ENCODE data around the gene VCAN. TPM values are rescaled to one million over a fixed set of nuclear protein-coding genes. Genes with fewer than 3 reads are reported as not detected.

Gene VCAN
- polyA plus RNA-seq, 1 donor from 2014 or later = 1,185 TPM

DNA sequence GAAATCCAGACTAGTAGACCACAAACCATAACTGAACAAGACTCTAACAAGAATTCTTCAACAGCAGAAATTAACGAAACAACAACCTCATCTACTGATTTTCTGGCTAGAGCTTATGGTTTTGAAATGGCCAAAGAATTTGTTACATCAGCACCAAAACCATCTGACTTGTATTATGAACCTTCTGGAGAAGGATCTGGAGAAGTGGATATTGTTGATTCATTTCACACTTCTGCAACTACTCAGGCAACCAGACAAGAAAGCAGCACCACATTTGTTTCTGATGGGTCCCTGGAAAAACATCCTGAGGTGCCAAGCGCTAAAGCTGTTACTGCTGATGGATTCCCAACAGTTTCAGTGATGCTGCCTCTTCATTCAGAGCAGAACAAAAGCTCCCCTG is 68.6 kb downstream of the VCAN start:
- H3K9me3 ChIP-seq (ENCODE audit: low read length) = no peaks in the 10 kb centered on the region
- H3K4me3 ChIP-seq (ENCODE audit: low read length) = no peak overlapping the region
- H3F3A ChIP-seq (ENCODE audit: insufficient read depth, low read length, poor library complexity, severe bottlenecking) = peaks cover 13% of the 10 kb centered on the region
- H3K27ac ChIP-seq (ENCODE audit: low read length) = no peak overlapping the region
- peaks cover 99% of the 10 kb centered on the region for H4K20me1 ChIP-seq (ENCODE audit: insufficient read depth)
- no peak overlapping the region for H3K4me2 ChIP-seq (ENCODE audit: low read length)
- TF ChIP-seq RAD21 (conservative IDR thresholded peaks at IDR 0.05) (no peak), POLR2AphosphoS5 (IDR thresholded peaks at IDR 0.05) (no peak), MXI1 (conservative IDR thresholded peaks at IDR 0.05; ENCODE audit: poor library complexity, severe bottlenecking) (no peak), CTCF (IDR thresholded peaks at IDR 0.05; ENCODE audit: poor library complexity, severe bottlenecking) (no peak), EP300 (conservative IDR thresholded peaks at IDR 0.05; ENCODE audit: poor library complexity, severe bottlenecking) (no peak), TAF1 (IDR thresholded peaks at IDR 0.05; ENCODE audit: low read depth) (no peak), EZH2 (IDR thresholded peaks at IDR 0.05; ENCODE audit: borderline replicate concordance, insufficient read depth, low read length, poor library complexity, severe bottlenecking) (no peak), SMC3 (conservative IDR thresholded peaks at IDR 0.05; ENCODE audit: poor library complexity) (no peak)
- TF ChIP-seq, protein P1, sequence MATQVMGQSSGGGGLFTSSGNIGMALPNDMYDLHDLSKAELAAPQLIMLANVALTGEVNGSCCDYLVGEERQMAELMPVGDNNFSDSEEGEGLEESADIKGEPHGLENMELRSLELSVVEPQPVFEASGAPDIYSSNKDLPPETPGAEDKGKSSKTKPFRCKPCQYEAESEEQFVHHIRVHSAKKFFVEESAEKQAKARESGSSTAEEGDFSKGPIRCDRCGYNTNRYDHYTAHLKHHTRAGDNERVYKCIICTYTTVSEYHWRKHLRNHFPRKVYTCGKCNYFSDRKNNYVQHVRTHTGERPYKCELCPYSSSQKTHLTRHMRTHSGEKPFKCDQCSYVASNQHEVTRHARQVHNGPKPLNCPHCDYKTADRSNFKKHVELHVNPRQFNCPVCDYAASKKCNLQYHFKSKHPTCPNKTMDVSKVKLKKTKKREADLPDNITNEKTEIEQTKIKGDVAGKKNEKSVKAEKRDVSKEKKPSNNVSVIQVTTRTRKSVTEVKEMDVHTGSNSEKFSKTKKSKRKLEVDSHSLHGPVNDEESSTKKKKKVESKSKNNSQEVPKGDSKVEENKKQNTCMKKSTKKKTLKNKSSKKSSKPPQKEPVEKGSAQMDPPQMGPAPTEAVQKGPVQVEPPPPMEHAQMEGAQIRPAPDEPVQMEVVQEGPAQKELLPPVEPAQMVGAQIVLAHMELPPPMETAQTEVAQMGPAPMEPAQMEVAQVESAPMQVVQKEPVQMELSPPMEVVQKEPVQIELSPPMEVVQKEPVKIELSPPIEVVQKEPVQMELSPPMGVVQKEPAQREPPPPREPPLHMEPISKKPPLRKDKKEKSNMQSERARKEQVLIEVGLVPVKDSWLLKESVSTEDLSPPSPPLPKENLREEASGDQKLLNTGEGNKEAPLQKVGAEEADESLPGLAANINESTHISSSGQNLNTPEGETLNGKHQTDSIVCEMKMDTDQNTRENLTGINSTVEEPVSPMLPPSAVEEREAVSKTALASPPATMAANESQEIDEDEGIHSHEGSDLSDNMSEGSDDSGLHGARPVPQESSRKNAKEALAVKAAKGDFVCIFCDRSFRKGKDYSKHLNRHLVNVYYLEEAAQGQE (IDR thresholded peaks at IDR 0.05; ENCODE audit: borderline replicate concordance) = no peak
- H2AFZ ChIP-seq (ENCODE audit: low read depth, low read length) = no peak overlapping the region
- H3K36me3 ChIP-seq (ENCODE audit: insufficient read depth, low read length) = peaks cover 57% of the 10 kb centered on the region
- no peak overlapping the region for H3K9ac ChIP-seq (ENCODE audit: low read length)
- no peaks in the 10 kb centered on the region for H3K27me3 ChIP-seq (ENCODE audit: insufficient read depth, low read depth, low read length)
- H3K9me2 ChIP-seq (ENCODE audit: insufficient read depth, low read length) = no peaks in the 10 kb centered on the region
- peaks cover 99% of the 10 kb centered on the region for H3K79me2 ChIP-seq (replicated peaks; ENCODE audit: insufficient read depth, low read length)

GRCh38 chr5:83540783-83541182 is 69.2 kb downstream of the VCAN start:
- no peaks in the 10 kb centered on the region for H3K9me3 ChIP-seq (ENCODE audit: low read length)
- no peaks in the 10 kb centered on the region for H3K27me3 ChIP-seq (ENCODE audit: insufficient read depth, low read depth, low read length)
- H3K27ac ChIP-seq (ENCODE audit: low read length) = no peak overlapping the region
- H3K9me2 ChIP-seq (ENCODE audit: insufficient read depth, low read length) = no peaks in the 10 kb centered on the region
- peaks cover 13% of the 10 kb centered on the region for H3F3A ChIP-seq (ENCODE audit: insufficient read depth, low read length, poor library complexity, severe bottlenecking)
- no peak overlapping the region for H3K9ac ChIP-seq (ENCODE audit: low read length)
- no peak overlapping the region for H2AFZ ChIP-seq (ENCODE audit: low read depth, low read length)
- H3K4me3 ChIP-seq (ENCODE audit: low read length) = no peak overlapping the region
- H4K20me1 ChIP-seq (ENCODE audit: insufficient read depth) = peaks cover 99% of the 10 kb centered on the region
- TF ChIP-seq EZH2 (IDR thresholded peaks at IDR 0.05; ENCODE audit: borderline replicate concordance, insufficient read depth, low read length, poor library complexity, severe bottlenecking) = no peak
- H3K36me3 ChIP-seq (ENCODE audit: insufficient read depth, low read length) = peaks cover 55% of the 10 kb centered on the region
- H3K79me2 ChIP-seq (replicated peaks; ENCODE audit: insufficient read depth, low read length) = peaks cover 99% of the 10 kb centered on the region
- H3K4me2 ChIP-seq (ENCODE audit: low read length) = no peak overlapping the region

GRCh38 chr5:83542839-83543238 is 71.3 kb downstream of the VCAN start:
- TF ChIP-seq, protein P1 (IDR thresholded peaks at IDR 0.05; ENCODE audit: borderline replicate concordance) = no peak
- TF ChIP-seq SMC3 (conservative IDR thresholded peaks at IDR 0.05; ENCODE audit: poor library complexity) = no peak
- no peak for TF ChIP-seq MXI1 (conservative IDR thresholded peaks at IDR 0.05; ENCODE audit: poor library complexity, severe bottlenecking)
- TF ChIP-seq EP300 (conservative IDR thresholded peaks at IDR 0.05; ENCODE audit: poor library complexity, severe bottlenecking) = no peak
- TF ChIP-seq POLR2AphosphoS5 (IDR thresholded peaks at IDR 0.05) = no peak
- TF ChIP-seq TAF1 (IDR thresholded peaks at IDR 0.05; ENCODE audit: low read depth) = no peak
- TF ChIP-seq RAD21 (conservative IDR thresholded peaks at IDR 0.05) = no peak
- no peak for TF ChIP-seq EZH2 (IDR thresholded peaks at IDR 0.05; ENCODE audit: borderline replicate concordance, insufficient read depth, low read length, poor library complexity, severe bottlenecking)
- no peak for TF ChIP-seq CTCF (IDR thresholded peaks at IDR 0.05; ENCODE audit: poor library complexity, severe bottlenecking)
- Histone ChIP-seq H3K4me3 (ENCODE audit: low read length) (peak overlapping the region; percentile 58), H3K79me2 (replicated peaks; ENCODE audit: insufficient read depth, low read length) (peaks cover 100% of the 10 kb centered on the region), H4K20me1 (ENCODE audit: insufficient read depth) (peaks cover 100% of the 10 kb centered on the region), H3K27ac (ENCODE audit: low read length) (no peak overlapping the region), H3K36me3 (ENCODE audit: insufficient read depth, low read length) (peaks cover 49% of the 10 kb centered on the region), H3K4me2 (ENCODE audit: low read length) (peak overlapping the region; percentile 64), H3K9me2 (ENCODE audit: insufficient read depth, low read length) (no peaks in the 10 kb centered on the region), H3K27me3 (ENCODE audit: insufficient read depth, low read depth, low read length) (no peaks in the 10 kb centered on the region), H3F3A (ENCODE audit: insufficient read depth, low read length, poor library complexity, severe bottlenecking) (peaks cover 13% of the 10 kb centered on the region), H2AFZ (ENCODE audit: low read depth, low read length) (no peak overlapping the region), H3K9ac (ENCODE audit: low read length) (no peak overlapping the region), H3K9me3 (ENCODE audit: low read length) (no peaks in the 10 kb centered on the region)

Measured in neural cell (in vitro differentiated cells).